G401.6 (cell line): ENCODE data around the gene TSTD1.
"Not testable (repeated sequence)": the region's sequence is repeated elsewhere in the genome, so short reads cannot be mapped to it uniquely, and the experiment has no call there.

Experiments used
- FAIRE-seq: peaks from 2 replicates; lab custom pipeline; 2012; peaks lifted over from hg19 to GRCh38; lab: Jason Lieb, UNC

Gene TSTD1

DNA sequence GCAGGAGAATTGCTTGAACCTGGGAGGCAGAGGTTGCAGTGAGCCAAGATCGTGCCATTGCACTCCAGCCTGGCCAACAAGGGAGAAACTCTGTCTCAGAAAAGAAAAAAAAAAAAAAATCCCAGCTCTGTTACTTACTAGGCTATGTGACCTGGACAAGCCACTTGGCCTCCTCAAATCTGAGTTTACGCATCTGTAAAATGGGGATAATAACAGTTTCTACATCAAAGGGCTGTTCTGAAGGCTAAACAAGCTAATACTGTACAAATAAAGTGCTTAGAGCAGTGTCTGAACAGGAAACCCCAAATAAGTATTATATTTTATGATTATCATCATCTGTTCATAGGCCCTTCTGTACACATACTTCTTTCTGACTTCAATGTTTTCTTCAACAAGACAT is 31.4 kb downstream of the TSTD1 start:
- no peak for FAIRE-seq

GRCh38 chr1:161006563-161006962 is 32.2 kb downstream of the TSTD1 start:
- FAIRE-seq: no peak

- no peak for FAIRE-seq
These were observed 37.2 kb downstream of the TSTD1 start for GRCh38 chr1:161001525-161001924.

GRCh38 chr1:161000736-161001480 is 37.9 kb downstream of the TSTD1 start:
- no peak for FAIRE-seq

- FAIRE-seq: no peak
These were observed 39.4 kb downstream of the TSTD1 start for GRCh38 chr1:160999376-160999775.

DNA sequence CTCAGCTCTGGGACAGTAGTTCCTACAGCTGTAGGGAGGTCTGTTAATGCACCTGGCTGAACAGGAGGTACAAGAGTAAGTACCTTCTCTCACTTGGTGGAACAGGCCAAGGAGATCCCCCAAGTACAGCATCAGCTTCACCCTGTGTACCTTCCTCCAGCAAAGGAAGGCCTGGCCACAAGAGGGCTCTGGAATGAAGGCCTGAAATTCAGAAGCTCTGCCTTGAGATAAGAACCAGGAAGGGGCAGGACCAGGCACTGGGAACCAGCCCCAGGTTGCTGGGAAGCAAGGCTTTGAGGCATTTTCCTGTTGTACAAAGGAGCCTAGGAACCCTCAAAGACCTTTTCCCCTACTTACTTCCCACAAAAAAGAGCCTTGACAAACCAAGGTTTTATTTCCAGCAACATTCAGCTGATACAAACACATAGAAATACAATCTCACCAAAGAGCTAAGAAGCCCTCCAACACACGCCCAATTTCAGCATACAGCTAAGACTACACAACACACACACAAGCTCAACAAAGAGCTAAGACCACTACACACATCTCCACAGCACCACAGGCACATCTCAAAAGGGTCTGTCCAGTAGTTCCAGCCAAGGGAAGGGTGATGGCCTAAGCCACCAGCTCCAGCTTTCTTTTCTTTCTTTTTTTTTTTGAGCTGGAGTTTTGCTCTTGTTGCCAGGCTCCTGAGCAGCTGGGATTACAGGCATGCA is 41.3 kb downstream of the TSTD1 start:
- peak; percentile 27 for FAIRE-seq

DNA sequence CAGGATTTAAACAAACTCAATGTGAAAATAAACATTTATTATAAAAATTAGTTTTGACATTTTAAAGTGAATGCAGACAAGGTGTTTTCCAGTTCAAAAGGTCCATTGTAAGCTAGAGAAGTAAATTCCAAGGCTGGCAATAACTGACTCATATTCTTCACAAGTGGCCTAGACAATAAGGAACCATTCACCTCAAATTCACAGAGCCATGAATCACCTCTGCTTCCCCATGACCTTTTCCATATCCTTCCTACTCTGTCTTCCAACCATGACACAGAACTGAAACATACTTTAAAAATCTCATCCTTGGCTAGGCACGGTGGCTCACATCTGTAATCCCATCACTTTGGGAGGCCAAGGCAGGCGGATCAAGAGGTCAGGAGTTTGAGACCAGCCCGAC is 42.6 kb downstream of the TSTD1 start:
- no peak for FAIRE-seq

DNA sequence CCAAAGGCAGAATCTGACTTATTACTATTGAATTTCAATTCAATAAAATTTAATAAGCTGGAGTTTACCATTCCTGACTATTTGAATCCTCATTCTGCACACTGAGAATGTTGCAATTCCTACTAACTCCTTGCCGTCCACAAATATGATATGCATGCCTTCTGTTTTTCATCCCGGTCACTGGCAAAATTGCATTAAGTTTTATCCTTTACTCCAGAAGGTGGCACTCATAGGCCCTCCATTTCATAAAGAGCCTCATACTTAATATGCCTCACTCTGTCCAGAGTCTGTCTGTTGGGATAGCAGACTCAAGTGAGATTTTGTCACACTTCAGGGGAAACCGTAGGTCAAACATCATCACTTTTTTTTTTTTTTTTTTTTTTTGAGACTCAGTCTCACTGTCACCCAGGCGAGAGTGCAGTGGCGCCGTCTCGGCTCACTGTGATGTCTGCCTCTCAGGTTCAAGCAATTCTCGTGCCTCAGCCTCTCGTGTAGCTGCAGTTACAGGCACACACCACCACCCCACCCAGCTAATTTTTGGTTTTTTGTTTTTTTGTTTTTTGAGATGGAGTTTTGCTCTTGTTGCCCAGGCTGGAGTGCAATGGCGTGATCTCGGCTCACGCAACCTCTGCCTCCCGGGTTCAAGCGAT is 45.1 kb downstream of the TSTD1 start:
- no peak for FAIRE-seq

DNA sequence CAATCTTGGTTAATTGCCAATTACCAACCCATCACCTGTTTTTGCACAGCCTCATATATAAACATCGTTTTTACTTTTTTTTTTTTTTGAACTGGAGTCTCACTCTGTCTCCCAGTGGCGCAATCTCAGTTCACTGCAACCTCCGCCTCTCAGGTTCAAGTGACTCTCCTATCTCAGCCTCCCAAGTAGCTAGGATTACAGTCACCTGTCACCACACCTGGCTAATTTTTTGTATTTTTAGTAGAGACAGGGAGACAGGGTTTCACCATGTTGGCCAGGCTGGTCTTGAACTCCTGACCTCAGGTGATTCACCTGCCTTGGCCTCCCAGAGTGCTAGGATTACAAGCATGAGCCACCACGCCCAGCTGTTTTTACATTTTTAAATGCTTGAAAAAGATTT is 46.7 kb downstream of the TSTD1 start:
- not testable (repeated sequence) for FAIRE-seq
